ENCODE results near the gene HERPUD1. TPM values are rescaled to one million over a fixed set of nuclear protein-coding genes. Genes with fewer than 3 reads are reported as not detected.

The HERPUD1 gene
- total RNA-seq, 1 experiment from 2014 or later, result 30.8 TPM

GRCh38 chr16:56941856-56942331 lies 10.0 kb downstream of the HERPUD1 start (continued):
- TF ChIP-seq, protein P1, sequence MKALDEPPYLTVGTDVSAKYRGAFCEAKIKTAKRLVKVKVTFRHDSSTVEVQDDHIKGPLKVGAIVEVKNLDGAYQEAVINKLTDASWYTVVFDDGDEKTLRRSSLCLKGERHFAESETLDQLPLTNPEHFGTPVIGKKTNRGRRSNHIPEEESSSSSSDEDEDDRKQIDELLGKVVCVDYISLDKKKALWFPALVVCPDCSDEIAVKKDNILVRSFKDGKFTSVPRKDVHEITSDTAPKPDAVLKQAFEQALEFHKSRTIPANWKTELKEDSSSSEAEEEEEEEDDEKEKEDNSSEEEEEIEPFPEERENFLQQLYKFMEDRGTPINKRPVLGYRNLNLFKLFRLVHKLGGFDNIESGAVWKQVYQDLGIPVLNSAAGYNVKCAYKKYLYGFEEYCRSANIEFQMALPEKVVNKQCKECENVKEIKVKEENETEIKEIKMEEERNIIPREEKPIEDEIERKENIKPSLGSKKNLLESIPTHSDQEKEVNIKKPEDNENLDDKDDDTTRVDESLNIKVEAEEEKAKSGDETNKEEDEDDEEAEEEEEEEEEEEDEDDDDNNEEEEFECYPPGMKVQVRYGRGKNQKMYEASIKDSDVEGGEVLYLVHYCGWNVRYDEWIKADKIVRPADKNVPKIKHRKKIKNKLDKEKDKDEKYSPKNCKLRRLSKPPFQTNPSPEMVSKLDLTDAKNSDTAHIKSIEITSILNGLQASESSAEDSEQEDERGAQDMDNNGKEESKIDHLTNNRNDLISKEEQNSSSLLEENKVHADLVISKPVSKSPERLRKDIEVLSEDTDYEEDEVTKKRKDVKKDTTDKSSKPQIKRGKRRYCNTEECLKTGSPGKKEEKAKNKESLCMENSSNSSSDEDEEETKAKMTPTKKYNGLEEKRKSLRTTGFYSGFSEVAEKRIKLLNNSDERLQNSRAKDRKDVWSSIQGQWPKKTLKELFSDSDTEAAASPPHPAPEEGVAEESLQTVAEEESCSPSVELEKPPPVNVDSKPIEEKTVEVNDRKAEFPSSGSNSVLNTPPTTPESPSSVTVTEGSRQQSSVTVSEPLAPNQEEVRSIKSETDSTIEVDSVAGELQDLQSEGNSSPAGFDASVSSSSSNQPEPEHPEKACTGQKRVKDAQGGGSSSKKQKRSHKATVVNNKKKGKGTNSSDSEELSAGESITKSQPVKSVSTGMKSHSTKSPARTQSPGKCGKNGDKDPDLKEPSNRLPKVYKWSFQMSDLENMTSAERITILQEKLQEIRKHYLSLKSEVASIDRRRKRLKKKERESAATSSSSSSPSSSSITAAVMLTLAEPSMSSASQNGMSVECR (CRISPR knock-in tag; IDR thresholded peaks at IDR 0.05; ENCODE audit: borderline replicate concordance), result no peak
- TF ChIP-seq NR2C2 (CRISPR knock-in tag; IDR thresholded peaks at IDR 0.05), result no peak
- no peak for TF ChIP-seq ZBTB43 (CRISPR knock-in tag; IDR thresholded peaks at IDR 0.05)
- TF ChIP-seq NFATC4 (CRISPR knock-in tag; IDR thresholded peaks at IDR 0.05), result no peak
- no peak for TF ChIP-seq E2F1 (CRISPR knock-in tag; IDR thresholded peaks at IDR 0.05)

GRCh38 chr16:56943761-56944375 lies 11.9 kb downstream of the HERPUD1 start:
- POLR2A ChIA-PET, result interaction anchor here (1.5 kb wide), 1 partner anchor 12 kb away, joined by 3 read pairs; the partner anchor contains the start of gene HERPUD1
- Mint-ChIP-seq H3K36me3 (peaks cover 42% of the 10 kb centered on the region), H3K9me3 (no peaks in the 10 kb centered on the region), H3K27me3 (ENCODE audit: low read depth) (no peaks in the 10 kb centered on the region), H3K27ac (no peak overlapping the region), H3K4me1 (peaks cover 14% of the 10 kb centered on the region), H3K4me3 (no peak overlapping the region)
- CTCF ChIA-PET, result no interaction called here
- no peak for ATAC-seq
- DNase-seq (ENCODE audit: low spot score), result no peak
- no peak for TF ChIP-seq ELF4 (CRISPR knock-in tag; IDR thresholded peaks at IDR 0.05; ENCODE audit: low read depth)
- TF ChIP-seq, protein P2, sequence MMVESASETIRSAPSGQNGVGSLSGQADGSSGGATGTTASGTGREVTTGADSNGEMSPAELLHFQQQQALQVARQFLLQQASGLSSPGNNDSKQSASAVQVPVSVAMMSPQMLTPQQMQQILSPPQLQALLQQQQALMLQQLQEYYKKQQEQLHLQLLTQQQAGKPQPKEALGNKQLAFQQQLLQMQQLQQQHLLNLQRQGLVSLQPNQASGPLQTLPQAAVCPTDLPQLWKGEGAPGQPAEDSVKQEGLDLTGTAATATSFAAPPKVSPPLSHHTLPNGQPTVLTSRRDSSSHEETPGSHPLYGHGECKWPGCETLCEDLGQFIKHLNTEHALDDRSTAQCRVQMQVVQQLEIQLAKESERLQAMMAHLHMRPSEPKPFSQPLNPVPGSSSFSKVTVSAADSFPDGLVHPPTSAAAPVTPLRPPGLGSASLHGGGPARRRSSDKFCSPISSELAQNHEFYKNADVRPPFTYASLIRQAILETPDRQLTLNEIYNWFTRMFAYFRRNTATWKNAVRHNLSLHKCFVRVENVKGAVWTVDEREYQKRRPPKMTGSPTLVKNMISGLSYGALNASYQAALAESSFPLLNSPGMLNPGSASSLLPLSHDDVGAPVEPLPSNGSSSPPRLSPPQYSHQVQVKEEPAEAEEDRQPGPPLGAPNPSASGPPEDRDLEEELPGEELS (CRISPR knock-in tag; IDR thresholded peaks at IDR 0.05), result no peak
- TF ChIP-seq FOXP1 (CRISPR knock-in tag; IDR thresholded peaks at IDR 0.05; ENCODE audit: borderline replicate concordance), result no peak
- no peak for TF ChIP-seq SMAD4 (CRISPR knock-in tag; IDR thresholded peaks at IDR 0.05)
- no peak for TF ChIP-seq GTF2I (CRISPR knock-in tag; conservative IDR thresholded peaks at IDR 0.05)
- TF ChIP-seq, protein P1 (CRISPR knock-in tag; IDR thresholded peaks at IDR 0.05; ENCODE audit: borderline replicate concordance), result no peak
- TF ChIP-seq IRF2 (CRISPR knock-in tag; IDR thresholded peaks at IDR 0.05; ENCODE audit: borderline replicate concordance, low read depth), result no peak
- TF ChIP-seq NFE2L1 (CRISPR knock-in tag; IDR thresholded peaks at IDR 0.05), result no peak
- no peak for TF ChIP-seq SOX15 (CRISPR knock-in tag; IDR thresholded peaks at IDR 0.05)
- TF ChIP-seq ERG (CRISPR knock-in tag; IDR thresholded peaks at IDR 0.05), result no peak
- TF ChIP-seq ZNF396 (CRISPR knock-in tag; IDR thresholded peaks at IDR 0.05; ENCODE audit: borderline replicate concordance), result no peak
- TF ChIP-seq, protein P3, sequence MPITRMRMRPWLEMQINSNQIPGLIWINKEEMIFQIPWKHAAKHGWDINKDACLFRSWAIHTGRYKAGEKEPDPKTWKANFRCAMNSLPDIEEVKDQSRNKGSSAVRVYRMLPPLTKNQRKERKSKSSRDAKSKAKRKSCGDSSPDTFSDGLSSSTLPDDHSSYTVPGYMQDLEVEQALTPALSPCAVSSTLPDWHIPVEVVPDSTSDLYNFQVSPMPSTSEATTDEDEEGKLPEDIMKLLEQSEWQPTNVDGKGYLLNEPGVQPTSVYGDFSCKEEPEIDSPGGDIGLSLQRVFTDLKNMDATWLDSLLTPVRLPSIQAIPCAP (CRISPR knock-in tag; IDR thresholded peaks at IDR 0.05), result no peak
- TF ChIP-seq ZBTB43 (CRISPR knock-in tag; IDR thresholded peaks at IDR 0.05), result no peak

All from WTC11 (cell line).